Measurements from ENCODE around the gene CKMT2.

CKMT2 gene

GRCh38 chr5:81313278-81313677, 80.2 kb downstream of the CKMT2 start:
- no peak for DNase-seq

DNA sequence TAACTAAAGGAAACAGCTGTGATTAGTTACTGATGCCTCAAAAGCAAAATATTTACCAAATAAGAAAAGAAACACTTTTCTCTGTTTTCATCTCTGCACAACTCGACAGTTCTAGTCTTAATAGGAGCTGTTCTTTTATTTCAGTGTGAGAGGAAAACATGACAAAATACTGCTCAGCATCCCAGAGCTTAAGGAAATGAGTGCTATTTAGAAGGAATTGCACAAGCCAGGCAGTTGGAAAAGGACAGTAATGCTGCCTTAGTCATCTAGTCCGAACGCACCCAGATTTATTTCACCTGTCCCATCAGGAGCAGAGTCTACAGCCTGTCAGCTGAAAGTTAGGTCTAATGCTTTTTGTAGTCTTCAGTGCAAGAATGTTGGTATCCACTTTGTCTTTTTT, 80.6 kb downstream of the CKMT2 start:
- DNase-seq, result no peak

DNA sequence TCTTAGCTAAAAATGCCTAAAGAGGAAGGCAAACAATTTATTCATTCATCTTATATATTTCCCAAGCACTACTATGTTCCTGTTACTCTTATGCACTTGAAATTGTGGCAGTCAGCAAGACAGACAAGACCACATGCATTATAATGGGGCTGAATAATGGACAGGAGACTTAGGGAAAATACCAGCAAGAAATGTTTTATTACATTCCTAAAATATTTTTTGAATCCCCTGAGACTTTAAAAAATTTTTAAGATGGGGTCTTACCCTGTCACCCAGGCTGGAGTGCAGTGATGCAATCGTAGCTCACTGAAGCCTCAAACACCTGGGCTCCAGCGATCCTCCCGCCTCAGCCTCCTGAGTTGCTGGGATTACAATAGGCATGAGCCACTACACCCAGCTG, 81.5 kb downstream of the CKMT2 start:
- no peak for DNase-seq

DNA sequence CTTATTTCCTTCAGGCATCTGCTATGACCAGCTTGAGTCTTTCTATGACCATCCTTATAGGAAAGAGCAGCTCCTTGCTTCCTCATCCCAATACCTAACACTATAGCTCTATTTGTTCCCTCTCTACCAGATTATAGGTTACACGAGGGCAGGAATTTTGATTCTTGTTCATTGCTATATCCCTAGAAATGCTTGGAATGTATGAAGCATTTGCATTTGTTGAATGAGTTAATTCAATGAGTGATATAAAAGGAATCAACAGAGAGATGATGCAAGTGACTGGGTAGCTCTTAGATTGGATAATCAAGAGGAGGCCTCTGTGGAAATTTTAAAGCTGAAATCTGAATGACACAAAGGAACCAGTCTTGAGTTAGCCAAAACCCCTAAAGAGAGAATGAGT, 82.2 kb downstream of the CKMT2 start:
- DNase-seq, result no peak

- no peak for DNase-seq
Observed at GRCh38 chr5:81315830-81316229, 82.7 kb downstream of the CKMT2 start.
